ENCODE results near the gene SCD.
"Not testable (repeated sequence)": the region's sequence is repeated elsewhere in the genome, so short reads cannot be mapped to it uniquely, and the experiment has no call there.

SCD gene

DNA sequence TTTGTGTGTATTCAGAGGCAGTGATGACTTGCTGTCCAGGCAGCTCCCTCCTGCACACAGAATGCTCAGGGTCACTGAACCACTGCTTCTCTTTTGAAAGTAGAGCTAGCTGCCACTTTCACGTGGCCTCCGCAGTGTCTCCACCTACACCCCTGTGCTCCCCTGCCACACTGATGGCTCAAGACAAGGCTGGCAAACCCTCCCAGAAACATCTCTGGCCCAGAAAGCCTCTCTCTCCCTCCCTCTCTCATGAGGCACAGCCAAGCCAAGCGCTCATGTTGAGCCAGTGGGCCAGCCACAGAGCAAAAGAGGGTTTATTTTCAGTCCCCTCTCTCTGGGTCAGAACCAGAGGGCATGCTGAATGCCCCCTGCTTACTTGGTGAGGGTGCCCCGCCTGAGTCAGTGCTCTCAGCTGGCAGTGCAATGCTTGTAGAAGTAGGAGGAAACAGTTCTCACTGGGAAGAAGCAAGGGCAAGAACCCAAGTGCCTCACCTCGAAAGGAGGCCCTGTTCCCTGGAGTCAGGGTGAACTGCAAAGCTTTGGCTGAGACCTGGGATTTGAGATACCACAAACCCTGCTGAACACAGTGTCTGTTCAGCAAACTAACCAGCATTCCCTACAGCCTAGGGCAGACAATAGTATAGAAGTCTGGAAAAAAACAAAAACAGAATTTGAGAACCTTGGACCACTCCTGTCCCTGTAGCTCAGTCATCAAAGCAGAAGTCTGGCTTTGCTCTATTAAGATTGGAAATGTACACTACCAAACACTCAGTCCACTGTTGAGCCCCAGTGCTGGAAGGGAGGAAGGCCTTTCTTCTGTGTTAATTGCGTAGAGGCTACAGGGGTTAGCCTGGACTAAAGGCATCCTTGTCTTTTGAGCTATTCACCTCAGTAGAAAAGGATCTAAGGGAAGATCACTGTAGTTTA lies 15.8 kb downstream of the SCD start:
- DNase-seq = no peak

DNA sequence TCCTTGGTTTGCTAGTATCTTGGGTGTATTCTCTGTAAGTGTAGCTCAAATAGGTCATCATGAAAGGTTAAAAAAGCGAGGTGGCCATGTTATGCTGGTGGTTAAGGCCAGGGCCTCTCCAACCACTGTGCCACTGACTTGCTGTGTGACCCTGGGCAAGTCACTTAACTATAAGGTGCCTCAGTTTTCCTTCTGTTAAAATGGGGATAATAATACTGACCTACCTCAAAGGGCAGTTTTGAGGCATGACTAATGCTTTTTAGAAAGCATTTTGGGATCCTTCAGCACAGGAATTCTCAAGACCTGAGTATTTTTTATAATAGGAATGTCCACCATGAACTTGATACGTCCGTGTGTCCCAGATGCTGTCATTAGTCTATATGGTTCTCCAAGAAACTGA lies 17.1 kb downstream of the SCD start:
- DNase-seq = no peak

DNA sequence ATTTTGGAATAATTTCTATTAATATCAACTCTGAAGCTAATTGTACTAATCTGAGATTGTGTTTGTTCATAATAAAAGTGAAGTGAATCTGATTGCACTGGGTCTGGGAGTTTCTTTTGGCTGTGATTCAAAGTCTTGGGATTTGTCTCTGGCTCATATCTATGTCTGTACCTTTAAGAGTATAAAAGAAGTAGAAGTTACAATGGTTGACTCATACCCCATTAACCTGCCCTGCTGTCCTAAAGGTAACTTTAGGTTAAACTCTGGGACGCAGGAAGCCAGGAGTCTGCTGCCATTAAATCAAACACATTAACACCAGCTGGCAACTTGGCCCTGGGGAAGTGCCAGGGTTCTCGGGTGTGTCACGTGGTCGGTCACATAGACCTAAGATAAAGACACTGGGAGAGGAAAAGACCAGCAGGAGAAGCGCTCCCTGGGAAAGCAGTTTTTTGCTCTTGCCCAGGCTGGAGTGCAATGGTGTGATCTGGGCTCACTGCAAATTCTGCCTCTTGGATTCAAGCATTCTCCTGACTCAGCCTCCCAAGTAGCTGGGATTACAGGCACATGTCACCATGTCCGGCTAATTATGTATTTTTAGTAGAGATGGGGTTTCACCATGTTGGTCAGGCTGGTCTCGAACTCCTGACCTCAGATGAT lies 17.8 kb downstream of the SCD start:
- peak; percentile 47 to 74 for DNase-seq

DNA sequence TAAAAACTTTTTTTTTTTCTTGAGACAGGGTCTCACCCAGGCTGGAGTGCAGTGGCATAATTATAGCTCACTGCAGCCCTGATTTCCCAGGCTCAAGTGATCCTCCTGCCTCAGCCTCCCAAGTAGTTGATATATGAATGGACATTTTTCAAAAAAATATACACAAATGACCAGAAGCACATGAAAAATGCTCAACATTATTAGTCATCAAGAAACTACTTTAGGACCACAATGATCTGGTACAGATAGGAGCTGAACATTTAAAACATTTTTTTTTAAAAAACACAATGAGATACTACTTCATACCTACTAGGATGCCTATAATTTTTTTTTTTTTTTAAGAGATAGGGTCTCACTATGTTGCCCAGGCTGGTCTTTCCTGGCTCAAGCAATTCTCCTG lies 21.7 kb downstream of the SCD start:
- no peak for DNase-seq

DNA sequence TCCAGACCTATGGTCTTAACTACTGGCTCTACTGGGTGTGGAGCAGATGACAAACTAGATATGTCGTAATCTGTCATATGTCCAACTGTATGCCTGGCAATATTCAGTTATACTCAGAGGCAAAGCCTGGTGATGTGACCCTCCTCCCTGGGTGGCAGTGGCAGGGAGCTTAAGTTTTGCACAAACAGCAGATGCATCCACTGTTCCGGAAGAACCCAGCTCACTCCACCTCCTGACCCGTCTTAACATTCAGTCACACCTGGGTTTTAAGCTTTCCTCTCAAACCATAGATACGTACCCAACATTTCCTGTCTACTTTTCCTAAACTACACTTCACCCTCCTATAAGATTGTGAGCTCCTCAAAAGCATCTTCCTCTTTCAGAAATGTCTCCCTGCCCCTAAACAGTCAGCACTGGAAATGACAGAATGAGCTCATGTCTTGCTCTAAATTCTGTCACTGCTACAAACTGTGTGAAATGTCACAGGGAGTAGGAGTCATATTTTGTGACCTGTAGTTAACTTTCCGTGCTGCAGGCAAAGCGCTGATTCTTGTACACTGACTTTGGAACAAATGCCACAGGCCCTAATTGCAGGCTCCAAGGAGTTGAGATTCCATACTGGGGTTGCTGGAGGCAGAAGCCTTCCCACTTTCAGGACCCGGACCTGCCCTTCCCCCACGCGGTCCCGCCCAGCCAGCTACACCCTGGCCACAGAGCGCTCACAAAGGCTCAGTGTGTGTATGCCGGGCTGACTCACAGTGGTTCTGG lies 23.9 kb downstream of the SCD start:
- no peak for DNase-seq

DNA sequence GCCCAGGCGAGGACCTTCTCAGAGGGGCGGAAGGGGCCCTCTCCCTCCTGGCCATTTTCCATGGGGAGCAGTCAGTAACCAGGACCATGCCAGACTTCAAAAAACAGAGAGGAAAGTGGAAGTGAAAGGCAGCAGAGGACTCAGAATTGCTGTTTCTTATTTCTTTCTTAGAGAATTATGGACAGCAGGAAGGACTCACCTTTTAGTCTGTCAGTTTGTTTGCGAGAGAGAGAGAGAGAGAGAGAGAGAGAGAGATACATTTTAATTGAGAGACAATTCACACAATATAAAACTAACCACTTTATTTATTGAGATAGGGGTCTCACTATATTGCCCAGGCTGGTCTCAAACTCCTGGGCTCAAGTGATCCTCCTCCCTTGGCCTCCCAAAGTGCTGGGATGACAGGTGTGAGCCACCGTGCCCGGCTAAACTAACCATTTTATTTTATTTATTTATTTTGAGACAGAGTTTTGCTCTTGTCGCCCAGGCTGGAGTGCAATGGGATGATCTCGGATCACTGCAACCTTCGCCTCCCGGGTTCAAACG lies 24.5 kb downstream of the SCD start:
- no peak for DNase-seq

DNA sequence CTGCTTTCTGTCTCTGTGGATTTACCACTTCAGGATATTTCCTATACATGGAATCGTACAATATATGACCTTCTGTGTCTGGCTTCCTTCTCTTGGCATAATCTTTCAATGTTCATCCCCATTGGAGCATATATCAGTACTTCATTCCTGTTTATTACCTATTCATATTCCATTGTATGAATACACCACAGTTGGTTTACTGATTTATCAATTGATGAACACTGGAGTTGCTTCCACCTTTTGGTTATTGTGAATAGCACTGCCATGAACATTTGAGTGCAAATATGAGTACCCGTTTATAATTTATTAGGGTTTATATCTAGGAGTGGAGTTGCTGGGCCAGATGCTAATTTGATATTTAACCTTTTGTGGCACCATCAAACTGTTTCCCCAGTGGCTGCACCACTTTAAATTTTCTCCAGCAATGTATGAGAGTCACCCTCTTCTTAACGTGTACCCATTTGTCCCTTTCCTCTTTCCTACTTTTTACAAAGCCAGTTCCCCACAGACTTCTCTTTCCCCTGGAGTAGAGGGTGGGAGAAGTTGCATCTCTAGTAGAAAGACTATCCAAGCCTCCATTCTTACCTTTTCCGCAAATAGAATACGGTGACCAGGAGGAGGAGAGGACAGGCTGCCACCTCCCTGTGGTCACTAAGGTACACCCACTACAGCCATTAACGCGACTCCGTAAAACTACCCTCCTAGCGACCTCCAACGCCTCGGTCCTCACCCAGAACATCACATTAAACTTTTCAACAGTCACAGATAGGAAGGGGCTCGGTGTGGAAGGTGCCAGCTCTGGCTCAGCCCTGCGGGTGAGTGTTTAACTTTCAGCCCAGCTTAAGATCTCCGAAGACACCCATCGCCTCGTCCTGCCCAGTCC lies 25.6 kb downstream of the SCD start:
- no peak for DNase-seq

DNA sequence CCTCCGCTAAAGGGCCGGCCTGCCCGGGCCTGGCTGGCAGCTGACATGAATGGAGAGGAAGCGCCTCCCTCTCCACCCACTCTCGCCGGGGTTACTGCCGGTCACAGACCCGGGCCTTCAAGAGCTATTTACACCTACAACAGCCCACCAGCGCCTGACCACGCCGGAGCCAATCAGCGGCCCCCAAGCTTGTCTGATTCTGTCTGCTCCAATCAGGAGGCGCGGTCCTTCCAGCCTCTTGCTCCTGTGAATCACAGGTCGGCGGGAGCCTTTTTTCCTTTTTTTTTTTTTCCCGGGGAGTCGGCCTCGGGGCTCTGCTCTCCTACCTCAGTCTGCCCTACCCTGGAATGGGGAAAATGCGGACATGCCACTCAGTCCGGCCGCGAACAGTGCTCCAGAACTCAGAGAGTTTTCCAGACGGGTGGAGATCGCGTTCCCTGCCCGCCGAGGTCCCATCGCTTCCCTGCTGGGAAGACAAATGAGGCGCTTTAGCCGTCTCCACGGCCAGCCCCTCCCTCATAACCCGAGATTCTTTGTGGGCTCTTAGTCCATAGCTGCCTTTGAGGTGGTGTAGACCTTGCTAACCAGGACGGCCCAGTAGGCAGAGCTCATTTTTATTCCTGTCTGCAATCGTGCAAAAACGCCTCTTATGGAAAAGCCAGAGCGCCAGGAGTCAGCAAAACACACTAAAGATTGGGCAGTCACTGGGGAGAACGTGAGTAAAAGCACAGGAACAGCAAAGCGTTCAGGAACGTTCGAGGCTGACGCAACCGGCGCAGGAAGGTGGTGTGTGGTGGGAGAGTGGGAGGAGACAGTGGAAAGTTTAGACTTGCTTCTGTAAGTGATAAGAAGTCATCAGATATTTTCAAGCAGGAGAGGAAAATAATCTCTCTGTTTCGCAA lies 26.5 kb downstream of the SCD start:
- peak; percentile 90 to 94 for DNase-seq

DNA sequence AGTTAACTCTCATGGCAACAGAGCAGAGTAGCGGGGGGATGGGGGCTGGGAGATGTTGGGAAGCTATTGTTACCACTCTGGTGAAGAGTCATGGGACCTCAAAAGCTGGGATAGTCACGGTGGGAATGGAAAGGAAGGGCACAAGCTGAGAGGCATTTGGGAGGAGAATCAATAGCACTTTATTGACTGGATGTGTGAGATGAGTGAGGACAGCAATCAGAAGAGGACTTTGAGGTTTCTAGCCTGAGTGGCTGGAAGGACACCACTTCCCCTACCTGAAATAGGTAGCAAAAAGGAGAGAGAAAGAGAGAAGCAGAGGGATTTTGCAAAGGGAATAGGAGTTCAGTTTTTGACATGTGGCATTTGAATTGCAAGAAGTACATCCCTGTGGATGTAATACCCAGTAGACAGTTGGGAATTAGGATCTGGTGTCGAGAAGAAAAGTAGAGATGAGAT lies 27.2 kb downstream of the SCD start:
- DNase-seq = no peak

DNA sequence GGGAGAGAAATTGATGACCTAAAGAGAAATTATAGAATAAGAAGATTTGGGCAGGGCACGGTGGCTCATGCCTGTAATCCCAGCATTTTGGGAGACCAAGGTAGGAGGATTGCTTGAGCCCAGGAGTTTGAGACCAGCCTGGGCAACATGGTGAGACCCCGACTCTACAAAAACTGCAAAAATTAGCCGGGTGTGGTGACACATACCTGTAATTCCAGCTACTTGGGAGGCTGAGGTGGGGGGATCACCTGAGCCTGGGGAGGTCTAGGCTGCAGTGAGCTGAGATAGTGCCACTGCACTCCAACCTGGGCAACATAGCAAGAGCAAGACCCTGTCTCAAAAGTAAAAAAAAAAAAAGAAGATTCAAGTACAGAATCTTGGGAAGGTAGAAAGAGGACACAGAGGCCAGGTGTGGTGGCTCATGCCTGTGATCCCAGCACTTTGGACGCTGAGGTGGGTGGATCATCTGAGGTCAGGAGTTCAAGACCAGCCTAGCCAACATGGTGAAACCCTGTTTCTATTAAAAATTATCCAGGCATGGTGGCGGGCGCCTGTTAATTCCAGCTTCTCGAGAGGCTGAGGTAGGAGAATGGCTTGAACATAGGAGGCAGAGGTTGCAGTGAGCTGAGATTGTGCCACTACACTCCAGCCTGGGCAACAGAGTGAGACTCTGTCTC lies 27.8 kb downstream of the SCD start:
- DNase-seq = not testable (repeated sequence)

DNA sequence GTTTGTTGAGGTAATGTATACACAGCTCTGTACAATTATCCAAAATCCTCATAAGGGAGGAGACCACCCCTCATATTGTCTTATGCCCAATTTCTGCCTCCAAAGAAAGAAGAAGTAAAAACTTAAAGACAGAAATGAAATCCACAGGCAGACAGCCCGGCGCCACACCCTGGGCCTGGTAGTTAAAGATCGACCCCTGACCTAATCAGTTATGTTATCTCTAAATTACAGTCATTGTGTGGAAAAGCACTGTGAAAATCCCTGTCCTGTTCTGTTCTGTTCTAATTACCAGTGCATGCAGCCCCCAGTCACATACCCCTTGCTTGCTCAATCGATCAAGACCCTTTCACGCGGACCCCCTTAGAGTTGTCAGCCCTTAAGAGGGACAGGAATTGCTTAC lies 29.6 kb downstream of the SCD start:
- DNase-seq = not testable (repeated sequence)

DNA sequence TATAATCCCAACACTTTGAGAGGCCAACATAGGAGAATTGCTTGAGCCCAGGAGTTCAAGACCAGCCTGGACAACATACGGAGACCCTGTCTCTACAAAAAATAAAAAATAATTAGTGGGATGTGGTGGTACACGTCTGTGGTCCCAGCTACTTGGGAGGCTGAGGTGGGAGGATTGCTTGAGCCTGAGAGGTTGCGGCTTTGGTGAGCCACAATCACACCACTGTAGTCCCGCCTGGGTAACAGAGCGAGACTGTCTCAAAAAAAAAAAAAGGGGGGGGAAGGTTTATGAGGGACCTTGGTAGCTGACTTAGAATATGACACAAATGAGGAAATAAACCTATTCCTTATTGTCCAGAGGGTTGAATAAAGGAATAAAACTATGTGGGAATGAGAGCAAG lies 30.8 kb downstream of the SCD start:
- no peak for DNase-seq

DNA sequence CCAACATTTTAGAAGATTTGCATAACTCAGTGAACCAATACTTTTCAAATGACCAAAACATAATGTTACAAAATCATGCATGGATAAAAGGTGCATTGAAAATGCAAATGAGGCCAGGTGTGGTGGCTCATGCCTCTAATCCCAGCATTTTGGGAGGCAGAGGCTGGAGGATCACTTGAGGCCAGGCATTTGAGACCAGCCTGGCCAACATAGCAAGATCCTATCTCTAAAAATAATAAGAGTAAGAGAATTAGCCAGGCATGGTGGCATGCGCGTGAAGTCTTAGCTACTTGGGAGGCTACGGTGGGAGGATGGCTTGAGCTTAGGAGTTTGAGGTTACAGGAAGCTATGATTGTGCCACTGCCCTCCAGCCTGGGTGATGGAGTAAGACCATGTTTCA lies 33.4 kb downstream of the SCD start:
- DNase-seq = no peak

DNA sequence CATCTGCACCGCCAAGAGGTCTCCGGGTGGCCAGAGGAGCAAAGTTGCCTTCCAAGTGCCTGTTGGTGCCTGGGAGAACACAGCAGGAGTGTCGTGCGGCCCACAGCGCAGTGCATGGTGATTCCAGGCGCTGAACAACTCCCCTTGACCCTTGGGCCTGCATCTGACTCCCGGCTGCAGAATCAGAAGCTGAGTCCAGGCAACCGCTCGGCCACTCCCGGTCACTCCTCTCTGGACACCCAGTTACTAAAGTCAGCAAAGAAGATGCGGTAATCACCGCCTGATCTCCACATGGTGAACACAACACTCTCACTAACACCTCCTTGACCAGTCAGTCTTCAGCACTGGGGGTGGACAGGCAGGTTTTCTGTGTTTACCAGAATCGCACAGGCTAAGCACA lies 35.5 kb downstream of the SCD start:
- no peak for DNase-seq

DNA sequence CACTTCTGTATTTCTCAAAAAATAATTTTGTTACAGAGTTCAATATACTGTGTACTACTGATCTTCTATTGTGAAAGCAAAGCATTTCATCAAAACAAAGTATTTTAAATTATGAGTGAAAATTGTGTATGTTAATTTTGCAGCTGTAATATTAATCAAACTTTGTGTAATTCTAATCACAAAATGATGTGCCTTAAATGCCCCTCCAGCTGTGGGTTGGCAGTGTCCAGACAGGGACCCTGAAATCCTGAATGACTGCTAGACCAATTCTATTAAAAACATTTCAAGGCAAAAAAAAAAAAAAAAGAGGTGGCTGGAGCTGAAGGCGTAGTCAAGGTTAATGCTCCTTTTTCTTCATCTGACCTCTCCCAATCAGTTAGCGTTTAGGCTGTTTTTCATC lies 36.2 kb downstream of the SCD start:
- DNase-seq = no peak

DNA sequence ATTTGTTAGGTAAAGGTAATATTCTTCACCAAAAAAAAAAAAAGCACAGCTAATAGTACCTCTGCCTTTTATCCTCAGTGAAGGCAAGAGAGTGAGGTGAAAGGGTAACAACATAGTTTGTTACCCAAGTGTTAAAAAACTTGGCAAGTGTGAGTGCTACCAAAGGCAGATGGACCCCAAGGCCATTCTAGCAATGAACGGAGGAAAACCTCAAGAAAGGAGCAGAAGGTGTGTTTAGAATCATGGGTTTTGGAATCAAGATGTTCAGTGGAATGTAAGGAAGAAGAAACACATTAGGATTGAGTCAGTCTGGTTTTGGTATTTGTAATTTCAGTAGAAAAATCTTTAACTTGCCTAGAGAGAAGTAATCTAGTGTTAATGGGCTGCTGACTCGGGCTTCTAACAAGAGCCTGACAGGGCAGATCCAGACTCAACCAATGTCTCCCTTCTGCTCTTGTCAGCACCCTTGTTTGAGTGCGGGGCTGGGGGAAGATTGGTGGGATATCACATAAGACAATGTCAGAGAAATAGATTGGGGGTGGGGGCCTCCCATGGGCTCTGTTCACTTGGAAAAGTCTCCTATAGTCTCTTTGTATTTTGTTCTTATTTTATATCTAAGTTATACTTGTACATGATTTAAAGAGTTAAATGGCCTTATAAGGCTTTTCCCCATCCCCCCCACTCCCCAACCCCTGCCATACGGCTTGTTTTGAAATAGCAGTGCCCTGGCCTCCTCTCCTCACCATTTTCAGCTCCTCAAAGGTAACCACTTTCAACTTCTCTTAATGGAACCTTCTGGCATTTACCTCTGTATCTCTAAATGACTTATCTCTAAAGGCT lies 44.4 kb downstream of the SCD start:
- no peak for DNase-seq

DNA sequence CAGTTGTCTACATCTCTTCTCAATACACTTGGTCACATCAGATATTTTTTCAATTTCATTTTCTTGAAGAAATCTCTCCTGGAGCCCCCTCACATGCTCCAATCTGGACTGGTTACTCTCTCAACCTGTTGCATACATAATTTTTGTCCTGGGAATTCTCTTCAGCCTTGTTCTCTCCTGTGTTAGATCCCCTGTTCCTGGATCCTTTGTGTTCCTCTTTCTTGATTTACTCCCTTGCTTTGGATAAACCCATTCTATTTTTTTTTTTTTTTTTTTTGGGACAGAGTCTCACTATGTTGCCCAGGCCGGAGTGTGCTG lies 45.6 kb downstream of the SCD start:
- DNase-seq = no peak

DNA sequence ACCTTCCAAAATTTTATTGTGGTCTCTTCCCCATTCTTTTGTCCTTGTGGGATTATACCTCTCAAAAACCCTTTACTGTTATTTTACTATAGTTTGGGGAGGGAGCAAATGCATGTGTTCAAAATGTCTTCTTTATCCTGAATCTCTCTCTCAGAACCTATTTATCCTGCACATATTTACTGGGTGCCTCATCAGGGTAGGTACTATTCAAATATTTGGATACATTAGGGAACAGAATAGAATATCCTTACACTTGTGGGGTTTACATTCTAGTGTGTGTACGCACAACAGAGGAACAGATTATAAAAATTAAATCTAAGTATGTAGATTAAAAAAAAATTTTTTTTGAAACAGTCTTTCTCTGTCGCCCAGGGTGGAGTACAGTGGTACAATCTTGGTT lies 48.6 kb downstream of the SCD start:
- no peak for DNase-seq

DNA sequence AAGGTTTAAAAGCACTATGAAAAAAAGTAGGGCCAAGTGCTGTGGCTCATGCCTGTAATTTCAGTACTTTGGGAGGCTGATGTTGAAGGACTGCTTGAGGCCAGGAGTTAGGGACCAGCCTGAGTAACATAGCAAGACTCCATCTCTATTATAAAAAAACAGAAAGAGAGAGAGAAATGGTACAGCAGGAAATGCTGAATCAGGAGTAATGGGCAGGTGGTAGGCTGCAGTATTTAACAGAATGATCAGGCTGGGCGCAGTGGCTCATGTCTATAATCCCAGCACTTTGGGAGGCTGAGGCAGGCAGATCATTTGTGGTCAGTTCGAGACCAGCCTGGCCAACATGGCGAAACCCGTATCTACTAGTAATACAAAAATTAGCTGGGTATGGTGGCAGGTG lies 49.6 kb downstream of the SCD start:
- DNase-seq = no peak

Data from NCI-H2081 (cell line).